CD4-positive, alpha-beta T cell treated with Interleukin-15 for 4 hours (primary cell): ENCODE measurements around the gene PPFIA2.

Experiments used
- DNase-seq: peaks from one replicate; pipeline ENCODE4 v3.0.0-alpha.2; 2020; ENCODE audit warnings: low spot score

The PPFIA2 gene

DNA sequence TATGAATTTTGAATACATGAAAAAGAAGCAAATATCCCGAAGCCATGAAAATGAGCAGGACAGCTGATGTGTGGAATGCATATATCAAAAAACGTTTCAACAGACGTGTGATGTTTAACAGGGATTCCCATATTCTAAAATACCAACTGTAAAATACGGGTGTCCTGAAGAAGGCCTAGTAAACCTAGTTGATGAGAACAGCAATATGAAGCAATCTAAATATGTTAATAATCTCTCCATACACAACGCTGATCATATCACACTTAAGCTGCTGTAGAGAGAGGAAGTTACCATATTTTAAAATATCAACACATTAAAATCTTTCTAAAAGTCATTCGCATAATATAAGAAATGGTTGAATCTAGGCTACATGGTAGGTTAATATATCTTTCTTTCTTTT, 317.5 kb downstream of the PPFIA2 start:
- no peak for DNase-seq

DNA sequence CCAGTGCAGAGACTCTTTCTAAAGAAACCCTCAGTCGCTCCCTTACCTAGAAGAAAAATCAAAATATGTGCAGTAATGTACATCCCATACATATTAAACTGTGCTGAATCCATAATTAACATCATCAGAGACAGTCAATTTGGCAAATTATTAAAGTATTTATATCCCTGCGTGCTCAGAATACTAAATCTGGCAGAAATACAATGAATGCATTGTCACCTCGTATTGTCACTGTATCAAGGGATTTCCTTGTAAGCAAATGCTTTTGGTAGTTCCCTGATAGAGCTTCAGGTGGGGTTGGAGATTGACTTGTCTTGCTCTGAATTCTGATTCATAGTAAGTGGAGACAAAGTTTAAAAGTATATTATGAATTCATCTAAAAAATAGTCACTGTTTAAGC, 319.1 kb downstream of the PPFIA2 start:
- no peak for DNase-seq

DNA sequence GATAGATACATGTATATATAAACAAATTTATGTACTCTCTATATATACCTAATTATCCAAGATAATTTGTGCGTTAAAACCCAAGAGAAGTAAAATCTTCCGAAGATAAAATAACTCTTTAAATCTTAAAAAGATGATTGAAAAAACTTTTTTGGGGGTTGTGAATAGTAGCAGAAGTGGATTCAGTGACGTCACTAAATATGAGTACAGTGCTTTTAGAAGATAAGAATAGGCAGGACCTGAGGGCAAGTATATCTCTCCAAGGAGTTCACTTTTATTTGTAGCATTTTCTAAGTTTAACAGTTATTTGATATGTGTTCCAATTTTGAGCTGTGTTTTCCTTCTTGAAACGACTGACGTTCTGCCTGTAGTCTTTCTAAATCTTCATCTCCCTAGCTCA, 319.8 kb downstream of the PPFIA2 start:
- no peak for DNase-seq

DNA sequence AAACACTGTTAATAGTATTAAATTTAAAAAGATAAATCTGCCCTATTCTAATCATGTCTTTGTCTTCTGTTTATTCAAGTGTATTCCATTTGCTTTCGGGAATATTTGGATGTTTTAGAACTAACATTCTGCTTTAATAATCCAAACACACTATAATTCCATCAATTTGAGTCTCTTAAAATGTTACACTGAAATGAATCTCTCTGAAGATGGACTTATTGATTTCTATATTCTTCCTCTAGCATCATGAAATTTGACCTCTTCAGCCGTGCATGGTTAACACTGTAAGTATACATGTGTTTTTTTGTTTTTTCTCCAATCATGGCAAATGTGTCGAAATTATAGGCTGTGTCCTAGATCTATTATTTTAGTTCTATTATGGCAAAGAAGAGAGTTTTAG, 342.1 kb downstream of the PPFIA2 start:
- no peak for DNase-seq

DNA sequence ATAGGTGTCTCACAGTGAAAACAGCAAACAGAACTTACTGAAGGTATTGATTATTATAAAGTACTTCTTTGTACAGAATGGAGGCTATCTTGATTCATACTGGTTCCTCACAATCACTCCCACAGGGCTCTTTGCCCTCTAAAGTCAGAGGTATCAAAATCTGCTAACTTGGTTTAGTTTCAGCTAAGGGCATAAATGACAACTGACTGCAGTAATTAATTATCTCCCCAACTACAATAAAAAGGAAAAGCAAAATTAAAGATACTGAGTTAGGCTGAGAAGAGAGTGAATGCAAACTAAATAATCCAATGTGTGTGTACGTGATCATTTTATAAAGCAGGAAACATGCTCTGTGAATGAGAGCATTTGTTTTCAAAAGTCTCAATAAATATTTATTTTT, 342.6 kb downstream of the PPFIA2 start:
- no peak for DNase-seq

DNA sequence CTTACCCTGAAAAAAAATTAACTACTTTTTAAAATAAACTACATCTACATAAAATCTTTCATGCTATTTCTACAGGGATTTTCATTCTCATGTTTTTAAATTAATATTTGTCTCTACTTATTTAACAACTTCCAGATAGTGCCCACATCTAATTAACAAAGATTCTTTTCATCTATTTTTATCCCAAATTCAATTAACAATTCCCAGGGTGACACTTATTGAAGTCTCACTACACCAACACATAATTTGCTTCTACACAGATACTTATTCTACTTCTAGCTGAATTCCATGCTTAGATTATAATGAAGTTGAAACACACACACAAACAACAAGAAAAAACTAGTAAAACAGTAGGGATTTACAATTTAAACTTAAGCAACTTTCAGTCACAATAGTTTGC, 344.7 kb downstream of the PPFIA2 start:
- no peak for DNase-seq

DNA sequence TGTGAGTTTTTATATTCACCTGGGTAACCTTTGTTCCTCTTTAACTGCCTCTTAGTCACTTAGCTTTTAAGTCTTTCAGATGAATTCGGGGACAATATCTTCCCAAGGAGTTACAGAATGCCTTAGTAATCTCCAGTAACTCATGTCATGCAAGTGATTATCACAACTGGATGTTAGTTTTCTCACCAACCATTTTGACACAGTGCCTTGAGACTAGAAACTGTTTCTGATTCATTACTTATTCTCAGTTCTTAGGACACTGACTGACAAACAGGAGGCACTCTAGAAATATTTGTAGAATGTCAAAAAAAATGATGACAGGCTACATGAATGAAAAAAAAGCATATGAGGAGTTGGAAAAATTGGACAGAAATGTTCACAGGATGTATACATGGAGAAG, 346.2 kb downstream of the PPFIA2 start:
- no peak for DNase-seq

DNA sequence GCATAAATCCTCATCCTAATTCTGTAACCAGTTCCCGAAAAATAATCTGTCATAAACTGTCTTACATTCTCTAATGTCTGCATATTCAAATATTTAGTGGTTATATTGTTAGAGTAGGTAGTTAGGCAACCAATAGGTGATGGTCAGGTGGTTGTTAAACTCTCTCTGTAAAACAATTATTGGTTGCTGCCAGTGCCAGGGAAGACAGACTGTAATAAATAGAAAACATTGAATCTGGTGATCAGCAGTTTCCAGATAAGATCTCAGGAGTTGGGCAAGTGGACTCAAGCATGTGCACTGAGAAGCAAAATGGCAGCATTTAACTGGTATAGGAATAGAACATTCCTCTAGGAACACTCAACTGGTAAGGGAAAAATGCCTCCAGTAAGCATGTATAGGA, 355.8 kb downstream of the PPFIA2 start:
- DNase-seq, result no peak

DNA sequence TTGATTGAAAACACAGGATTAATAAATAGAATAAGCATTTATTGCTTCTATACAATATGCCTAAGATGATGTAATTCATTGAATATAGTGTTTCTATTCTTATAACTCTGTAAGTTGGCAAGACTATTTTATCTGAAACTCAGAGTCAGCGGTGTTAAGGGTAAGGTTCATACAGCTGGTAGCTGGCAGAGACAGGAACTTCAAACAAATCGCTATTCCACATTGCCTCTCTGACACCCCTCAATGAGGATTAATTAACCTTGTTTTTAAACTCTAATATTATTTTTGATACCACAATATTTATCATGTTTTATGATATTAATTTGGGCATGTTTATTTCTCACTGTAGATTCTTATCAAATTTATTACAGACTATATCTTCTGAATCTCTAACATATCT, 357.9 kb downstream of the PPFIA2 start:
- DNase-seq, result no peak

DNA sequence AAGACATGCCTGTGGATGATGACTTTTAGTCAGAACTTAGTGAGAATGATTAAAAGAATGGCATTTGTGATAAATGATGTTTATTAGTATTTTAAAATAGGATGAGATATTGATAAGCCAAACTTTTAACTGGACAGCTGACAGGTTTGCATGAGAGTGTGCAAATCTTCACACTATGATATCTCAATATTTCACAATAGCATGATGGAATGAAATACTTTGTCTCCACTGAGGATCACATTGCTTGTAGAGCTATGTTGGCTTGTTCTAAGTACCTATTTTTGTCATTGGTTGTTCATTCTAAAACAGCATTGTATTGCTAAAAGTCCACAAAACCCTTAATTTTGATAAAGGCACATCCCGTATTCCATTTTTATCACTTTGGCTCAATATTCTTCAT, 359.1 kb downstream of the PPFIA2 start:
- DNase-seq, result no peak

DNA sequence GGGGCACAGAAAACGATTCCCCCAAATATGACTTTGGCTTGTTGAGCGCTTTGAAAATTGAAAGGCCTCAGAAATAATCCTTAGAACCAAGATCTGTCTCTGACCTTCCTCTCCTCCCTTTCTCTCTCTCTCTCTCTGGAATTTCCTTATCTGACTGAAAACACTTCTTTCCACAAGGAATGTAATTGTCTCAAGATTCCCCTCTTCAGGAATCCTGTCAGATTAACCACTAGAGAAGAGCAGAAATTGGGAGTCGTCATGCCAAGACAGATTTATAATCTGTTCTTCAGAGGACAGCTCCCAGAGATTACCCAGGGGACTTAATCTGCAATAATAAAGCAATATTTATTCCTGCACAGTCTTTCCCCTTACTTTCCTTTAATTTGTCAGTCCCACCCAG, 363.7 kb downstream of the PPFIA2 start:
- DNase-seq, result no peak

DNA sequence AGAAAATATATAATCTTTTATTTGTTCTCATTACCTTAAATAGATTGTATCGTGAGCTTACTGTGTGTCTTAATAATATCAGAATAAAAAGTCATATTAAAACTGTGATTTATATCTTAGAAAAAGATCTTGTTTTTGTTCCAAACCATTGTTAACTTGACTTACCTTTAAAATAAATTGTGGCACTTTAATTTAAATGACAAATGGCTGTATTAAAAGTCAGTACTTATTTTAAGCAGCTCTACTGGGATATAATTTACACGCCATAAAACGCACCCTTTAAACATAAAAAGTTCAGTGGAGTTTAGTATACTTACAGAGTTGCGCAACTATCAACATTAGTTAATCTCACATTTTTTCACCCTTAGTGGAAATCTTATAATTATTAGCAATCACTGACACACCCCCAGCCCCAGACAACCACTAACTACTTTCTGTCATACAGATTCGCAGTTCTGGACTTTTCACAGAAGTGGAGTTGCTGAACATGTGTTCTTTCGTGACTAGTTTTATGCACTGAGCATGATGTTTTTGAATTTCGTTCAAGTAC, 369.5 kb downstream of the PPFIA2 start:
- no peak for DNase-seq

DNA sequence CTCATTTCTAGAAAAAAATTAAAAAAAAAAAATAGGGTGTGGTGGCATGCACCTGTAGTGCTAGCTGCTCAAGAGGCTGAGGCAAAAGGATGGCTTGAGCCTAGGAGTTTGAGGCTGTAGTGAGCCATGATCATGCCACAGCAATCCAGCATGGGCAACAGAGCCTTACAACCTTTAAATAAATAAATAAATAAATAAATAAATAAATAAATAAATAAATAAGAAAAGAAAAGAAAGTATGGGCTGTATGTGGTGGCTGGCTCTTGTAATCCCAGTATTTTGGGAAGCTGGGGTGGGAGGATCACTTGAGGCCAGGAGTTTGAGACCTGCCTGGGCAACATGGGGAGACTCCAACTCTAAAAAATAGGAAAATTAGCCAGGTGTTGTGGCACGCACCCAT, 373.0 kb downstream of the PPFIA2 start:
- no peak for DNase-seq

DNA sequence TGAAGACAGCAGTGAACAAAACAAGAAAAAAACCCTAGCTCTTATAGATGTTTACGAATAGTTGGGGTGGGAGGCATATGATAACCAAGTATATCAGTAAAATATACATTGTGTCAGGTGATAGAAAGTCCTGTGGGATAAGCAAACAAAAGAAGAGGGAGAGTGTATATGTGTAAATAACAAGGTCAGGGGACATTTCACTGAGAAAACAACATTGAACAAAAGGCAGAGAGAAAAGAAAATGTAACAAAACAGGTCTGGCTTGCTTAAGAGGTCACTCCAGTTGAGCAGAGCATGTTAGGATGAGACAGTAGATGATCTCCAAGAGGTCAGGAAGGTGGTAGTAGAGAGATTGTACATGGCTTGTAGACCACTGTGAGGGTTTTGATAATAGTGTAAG, 377.2 kb downstream of the PPFIA2 start:
- DNase-seq, result no peak

DNA sequence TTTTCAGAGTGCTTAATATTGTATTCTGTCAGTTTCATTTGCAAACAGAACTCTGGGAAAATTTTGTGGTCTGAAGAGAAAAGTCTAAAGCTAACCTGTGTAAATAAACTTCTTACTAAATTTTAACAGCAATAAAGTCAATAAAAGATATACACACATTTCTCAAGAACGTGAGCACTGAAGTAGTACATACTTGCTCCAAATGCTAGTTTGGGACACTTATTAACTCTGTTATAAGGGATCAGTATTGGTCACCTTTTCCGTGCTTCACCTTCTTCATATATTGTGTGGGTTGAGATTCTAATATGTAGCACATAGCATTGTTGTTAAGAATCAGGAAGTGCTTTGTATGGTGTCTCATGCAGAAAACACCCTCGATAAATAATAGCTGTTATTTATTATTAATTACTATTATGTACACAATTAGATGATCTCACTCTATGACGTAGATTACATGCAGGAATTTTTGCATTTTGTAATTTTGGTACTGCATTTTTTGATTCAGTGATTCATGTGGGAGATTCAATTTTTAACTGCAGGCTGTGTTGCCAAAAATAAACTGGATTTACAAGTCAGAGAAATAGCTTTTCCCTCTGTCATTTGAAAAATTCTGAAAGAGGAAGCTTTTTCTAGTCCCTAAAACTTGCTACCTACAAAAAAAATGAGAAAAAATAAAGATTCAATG, 380.4 kb downstream of the PPFIA2 start:
- DNase-seq, result no peak

DNA sequence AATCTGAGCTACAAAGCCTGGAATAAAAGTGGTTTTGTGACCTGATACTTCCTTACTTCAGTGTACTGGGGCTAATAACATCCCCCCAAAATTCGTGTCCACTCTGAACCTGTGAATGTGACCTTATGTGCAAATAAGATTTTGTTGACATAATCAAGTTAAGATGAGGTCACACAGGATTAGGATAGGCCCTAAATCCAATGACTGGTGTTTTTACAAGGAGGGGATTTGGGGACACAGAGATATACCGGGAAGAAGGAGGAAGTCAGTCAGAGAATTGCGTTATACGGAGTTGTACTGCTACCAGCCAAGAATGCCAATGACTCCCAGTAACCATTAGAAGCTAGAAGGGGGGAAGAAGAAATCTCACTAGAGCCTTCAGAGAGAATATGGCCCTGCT, 381.4 kb downstream of the PPFIA2 start:
- no peak for DNase-seq

DNA sequence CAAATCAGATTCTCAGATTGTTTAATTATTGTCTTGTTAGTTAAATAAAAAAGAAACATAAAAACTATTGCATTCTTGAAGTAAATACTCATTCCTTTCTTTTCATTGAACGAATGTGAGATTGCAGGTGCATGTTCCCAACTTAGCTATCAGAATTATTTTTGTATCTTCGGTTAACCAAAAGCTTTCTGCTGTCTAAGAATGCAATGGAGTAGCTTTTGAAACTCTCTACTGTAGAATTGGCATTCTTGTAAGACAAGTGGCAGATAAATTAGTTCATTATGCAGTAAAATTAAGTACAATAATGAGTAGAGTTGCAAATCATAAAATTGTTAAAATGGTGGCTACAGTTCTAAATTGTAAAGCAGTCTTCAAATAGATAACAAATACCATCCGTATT, 383.2 kb downstream of the PPFIA2 start:
- no peak for DNase-seq

DNA sequence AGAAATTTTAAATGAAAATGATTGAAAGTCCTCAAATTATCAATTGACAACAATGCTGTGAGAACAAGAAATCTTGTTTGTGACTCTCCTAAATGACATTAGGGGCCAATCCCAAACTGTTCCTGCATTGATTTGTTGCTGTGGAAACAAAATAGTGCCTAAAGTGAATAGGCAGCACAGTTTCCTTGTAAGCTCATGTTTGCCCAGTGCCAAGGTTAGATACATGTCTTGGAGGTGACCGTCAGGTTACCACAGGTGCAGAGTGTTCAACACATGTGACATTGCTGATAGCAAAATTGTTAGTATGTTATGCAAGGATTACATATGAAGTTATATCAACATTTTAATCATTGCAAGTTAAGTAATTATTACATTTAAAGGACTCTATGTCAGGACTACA, 388.7 kb downstream of the PPFIA2 start:
- no peak for DNase-seq

DNA sequence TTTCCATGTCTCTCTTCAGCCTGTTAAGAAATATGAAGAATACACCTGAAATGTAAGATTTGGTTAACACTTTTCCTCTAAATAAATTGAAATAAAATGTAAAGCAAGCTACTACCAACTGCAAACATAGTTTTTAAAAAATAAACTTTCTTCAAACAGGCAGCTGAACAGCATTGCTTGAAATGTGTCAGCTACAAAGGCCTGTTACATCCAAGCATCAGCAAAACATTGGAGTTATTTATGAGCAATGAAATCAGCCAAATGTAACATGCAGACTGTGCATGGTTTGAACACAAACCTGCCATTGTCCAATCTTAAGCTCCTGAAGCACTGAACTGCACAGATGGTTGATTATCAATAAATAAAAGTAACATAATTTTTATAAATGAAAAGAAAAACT, 390.0 kb downstream of the PPFIA2 start:
- DNase-seq, result no peak

DNA sequence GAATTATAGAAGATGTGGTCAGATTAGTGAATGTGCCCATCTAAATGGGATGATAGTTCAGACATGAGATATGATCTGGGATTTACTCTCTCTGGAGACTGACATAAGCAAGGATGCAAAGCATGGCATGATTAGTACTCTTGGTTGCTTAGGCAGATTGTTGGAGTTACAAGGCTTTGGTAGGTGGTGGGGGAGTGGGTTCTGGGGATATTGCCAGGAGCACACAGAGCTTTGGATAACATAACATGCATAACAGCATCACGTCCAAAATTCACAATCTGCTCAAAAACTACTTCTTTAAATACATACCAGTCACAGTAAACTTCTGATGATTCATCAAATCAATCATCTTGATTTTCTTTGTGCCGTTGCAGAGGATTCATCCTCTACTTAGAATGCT, 393.9 kb downstream of the PPFIA2 start:
- no peak for DNase-seq

DNA sequence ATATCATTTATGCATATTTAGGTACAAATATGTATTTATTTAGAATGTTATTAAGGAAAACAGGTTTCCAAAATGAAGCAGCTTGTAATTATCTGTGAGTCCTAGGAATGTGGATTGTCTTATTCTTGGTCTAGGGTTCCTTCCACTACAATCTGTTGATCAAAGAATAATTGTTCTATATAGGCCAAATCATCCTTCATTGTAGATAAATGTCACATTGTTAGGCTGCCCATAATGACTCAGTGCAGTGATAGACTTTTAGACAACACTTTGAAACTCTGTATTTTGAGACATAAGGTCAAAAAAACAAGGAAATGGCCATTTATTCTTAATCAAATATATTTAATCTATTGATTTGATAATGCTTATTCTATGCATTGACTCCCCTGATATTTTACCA, 398.2 kb downstream of the PPFIA2 start:
- DNase-seq, result no peak

DNA sequence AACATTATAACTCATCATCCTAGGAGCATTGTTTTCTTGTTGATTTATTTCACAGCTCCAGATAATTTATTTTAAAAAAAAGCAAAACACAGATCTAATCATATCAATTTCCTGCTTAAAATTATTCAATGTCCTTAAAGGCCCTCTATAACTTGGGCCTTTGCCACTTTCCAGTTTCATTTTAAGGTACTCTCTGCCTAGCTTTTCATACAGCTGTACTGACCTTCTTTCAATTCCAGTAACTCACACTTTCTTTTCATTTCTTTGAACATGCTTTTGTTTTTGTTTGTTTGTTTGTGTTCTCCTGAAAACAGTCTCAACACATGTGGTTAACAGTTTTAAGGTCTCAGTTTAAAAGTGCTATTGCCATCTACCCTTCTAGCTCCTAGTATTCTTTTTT, 399.4 kb downstream of the PPFIA2 start:
- DNase-seq, result no peak

DNA sequence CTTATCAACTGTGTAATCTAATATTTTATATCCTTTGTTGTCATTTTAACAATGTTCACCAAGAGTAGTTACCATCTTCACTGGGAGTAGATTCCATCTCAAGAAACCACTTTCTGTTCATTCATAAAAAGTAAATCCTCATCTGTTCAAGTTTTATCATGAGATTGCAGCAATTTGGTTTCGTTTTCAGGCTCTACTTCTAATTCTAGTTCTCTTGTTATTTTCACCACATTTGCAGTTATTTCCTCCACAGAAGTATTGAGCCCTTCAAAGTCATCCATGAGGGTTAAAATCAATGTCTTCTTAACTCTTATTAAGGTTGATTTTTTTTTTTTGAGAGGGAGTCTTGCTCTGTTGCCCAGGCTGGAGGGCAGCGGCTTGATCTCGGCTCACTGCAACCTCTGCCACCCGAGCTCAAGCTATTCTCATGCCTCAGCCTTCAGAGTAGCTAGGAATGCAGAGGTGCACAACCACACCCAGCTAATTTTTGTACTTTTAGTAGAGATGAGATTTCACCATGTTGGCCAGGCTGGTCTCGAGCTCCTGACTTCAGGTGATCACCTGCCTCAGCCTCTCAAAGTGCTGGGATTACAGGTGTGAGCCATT, 404.7 kb downstream of the PPFIA2 start:
- DNase-seq, result no peak

DNA sequence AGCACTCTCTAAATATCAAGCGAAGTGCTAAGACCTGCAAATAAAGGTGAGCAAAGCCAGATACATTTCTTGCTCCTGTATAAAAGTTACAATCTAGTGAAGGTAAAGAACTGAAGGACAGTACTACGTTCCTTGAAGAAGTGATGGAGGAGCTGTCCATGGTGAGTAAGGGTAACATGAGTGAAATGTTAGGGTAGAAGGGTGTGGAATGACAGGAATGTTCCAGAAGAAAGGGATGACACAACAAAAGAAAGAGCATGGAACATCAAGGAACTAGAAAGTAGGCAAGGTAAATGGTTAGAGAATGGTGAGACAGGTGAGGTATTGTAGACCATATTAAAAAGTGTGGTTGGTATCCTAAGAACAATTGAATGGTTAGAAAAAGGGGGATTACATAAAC, 408.8 kb downstream of the PPFIA2 start:
- no peak for DNase-seq
